Measurements from ENCODE around the gene HOPX.
"Not testable (repeated sequence)": the region's sequence is repeated elsewhere in the genome, so short reads cannot be mapped to it uniquely, and the experiment has no call there.

HOPX gene

GRCh38 chr4:56681158-56681852 lies at the start of gene HOPX:
HOPX (minus strand) TSS chr4:56681296; CDS start chr4:56657816, 23,480 bp downstream.
- DNase-seq, result peak; percentile 64 to 65

DNA sequence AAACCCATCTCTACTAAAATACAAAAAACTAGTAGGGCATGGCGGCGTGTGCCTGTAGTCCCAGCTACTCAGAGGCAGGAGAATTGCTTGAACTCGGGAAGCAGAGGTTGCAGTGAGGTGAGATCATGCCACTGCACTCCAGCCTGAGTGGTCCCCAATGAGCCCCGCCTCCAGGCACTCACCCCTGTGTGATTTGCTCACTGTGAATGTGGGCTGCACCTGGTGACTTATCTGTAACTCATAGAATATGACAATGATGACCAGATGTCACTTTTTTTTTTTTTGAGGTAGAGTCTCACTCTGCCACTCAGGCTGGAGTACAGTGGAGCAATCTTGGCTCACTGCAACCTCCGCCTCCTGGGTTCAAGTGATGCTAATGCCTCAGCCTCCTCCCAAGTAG lies 49.0 kb upstream of the HOPX start:
- DNase-seq, result no peak

DNA sequence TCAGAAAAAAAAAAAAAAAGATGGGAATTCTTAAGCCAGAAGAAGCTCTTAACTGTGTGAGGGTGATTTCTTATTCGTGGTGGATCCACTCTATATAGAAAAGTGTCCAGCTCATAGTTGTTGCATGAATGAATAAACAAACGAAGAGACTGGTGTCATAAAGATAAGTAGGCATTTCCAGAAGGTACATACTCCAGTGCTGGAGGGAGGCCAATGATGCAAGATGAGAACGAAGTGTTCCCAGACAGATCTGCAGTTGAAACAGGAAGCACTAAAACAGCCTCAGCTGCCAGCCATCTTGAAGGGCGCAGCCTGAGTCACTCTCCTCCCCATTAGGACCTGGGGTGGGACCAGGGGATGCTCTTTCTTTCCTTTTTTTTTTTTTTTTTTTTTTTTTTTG lies 47.4 kb upstream of the HOPX start:
- no peak for DNase-seq

- DNase-seq, result no peak
Observed at GRCh38 chr4:56727150-56727549, 46.1 kb upstream of the HOPX start.

- DNase-seq, result not testable (repeated sequence)
Observed at GRCh38 chr4:56726593-56726992, 45.5 kb upstream of the HOPX start.

DNA sequence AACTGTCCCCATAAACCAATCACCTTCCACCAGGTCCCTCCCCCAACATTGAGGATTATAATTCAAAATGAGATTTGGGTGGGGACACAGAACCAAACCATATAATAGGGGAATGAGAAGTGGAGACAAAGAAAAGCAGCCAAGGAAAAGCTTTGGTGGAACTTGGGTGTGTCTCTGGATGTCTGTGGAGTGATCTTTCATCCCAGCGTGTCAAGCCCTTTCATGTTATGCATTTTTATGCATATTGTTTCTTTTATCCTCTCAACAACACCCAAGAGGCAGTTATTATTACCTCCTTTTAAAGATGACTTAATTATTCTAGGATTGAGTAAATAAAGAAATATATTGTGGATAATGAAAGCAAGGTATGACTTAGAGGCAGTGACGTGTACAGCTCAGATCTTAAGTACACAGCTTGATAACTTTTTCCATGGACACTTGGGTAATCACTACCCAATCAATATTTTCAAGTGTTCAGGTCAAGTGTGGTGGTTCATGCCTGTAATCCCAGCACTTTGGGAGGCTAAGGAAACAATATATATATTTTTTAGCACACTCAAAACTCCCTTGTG lies 42.6 kb upstream of the HOPX start:
- DNase-seq, result no peak

GRCh38 chr4:56723201-56723605 lies 42.1 kb upstream of the HOPX start:
- DNase-seq, result no peak

GRCh38 chr4:56708146-56708545 lies 27.1 kb upstream of the HOPX start:
- no peak for DNase-seq

DNA sequence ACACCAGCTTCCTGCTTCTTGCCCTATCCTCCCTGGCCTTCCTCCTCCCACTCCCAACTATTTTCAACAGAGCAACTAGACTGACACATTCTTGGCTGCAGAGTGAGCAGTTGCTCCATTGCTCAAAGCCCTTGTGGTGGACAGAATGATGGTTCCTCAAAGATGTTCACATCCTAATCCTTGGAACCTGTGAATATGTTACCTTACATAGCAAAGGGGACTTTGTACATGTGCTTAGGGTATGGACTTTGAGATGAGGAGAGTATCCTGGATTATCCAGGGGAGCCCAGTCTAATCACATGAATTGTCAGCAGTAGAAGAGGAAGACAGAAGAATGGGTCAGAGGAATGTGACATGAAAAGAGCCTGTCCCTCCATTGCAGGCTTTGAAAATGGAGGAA lies 24.9 kb upstream of the HOPX start:
- DNase-seq, result no peak

DNA sequence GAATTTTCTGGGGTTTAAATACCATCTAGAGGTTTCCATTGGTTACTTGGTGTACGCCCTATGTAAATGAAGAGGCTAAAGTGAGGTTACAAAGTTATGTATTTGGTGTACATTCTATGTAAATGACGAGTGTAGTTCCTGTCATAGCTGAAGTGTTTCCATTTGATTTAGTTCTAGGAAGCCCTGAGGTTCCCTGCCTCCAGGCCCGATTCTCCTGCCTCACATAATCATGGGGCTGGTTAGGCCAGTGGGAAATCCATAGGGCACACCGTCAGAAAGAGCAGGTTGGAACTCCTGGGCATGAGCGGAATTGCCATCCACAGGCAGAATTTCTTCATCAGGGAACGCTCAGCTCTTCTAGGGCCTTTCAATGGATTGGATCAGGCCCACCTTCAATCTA lies 24.2 kb upstream of the HOPX start:
- DNase-seq, result no peak

GRCh38 chr4:56704089-56704871 lies 23.2 kb upstream of the HOPX start:
- DNase-seq, result no peak

DNA sequence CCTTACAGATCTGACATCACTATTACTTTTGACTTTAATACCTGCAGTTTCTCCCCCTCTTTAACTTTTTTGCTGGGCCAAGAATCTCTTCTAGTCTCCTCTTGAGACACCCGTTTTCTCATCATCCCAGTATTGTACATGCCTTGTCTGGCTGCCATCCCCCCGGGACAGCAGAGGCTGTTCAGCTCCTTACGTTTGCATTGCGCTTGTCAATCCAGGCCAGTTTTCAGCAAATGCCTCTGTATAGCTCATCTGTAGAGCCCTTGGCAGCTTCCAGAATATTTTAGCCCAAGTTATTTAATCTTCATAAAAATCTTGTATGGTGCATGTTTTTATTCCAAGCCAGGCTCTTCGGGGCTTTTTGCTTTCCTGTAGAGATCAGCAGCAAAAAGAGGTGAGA lies 22.3 kb upstream of the HOPX start:
- no peak for DNase-seq

DNA sequence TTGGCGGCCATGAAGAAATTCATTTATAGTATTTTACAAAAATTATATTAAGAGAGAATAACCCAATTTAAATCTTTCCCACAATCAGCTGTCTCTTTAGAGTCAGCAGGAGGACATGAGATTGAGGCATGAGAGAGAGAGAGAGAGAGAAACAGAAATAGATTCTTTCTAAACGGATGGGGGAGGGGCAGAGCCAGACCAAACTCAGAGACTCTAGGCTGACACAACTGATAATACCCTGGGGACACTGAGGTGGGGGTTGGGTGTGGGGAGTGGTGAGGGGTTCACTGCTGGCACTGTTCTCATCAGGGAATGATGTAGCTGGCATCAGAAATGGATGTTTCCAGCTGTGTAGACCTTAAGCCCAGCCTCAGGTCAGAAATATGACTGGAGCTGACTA lies 20.5 kb upstream of the HOPX start:
- DNase-seq, result no peak

DNA sequence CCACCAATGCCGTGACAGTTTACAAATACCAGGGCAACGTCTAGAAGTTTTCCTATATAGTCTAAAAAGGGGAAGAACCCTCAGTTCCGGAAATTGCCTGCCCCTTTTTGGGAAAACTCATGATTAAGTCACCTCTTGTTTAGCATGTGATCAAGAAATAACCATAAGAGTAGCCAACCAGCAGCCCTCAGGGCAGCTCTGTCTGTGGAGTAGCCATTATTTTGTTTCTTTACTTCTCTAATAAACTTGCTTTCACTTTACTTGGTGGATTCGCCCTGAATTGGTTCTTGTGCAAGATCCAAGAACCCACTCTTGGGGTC lies 20.0 kb upstream of the HOPX start:
- no peak for DNase-seq

GRCh38 chr4:56699537-56700105 lies 18.5 kb upstream of the HOPX start:
- DNase-seq, result no peak

- no peak for DNase-seq
Observed at GRCh38 chr4:56698329-56698728, 17.2 kb upstream of the HOPX start.

DNA sequence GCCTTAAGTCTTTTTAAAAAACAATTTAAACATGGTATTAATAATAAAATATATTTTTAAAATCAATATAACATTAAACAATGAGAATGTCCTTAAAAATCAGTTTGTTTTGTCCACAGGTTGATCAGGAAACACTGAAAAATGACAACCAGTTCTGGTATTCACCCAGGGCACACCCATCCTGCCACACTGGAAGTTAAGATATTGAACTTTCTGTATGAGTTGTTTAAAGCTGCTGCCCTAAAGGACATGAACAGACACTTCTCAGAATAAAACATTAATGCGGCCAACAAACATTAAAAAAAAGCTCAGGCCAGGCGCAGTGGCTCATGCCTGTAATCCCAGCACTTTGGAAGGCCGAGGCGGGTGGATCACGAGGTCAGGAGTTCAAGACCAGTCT lies 15.0 kb upstream of the HOPX start:
- no peak for DNase-seq

- DNase-seq, result not testable (repeated sequence)
Observed at GRCh38 chr4:56693476-56693875, 12.4 kb upstream of the HOPX start.

- DNase-seq, result no peak
Observed at GRCh38 chr4:56692576-56692975, 11.5 kb upstream of the HOPX start.

- no peak for DNase-seq
Observed at GRCh38 chr4:56691425-56691824, 10.3 kb upstream of the HOPX start.

GRCh38 chr4:56690393-56690792 lies 9.3 kb upstream of the HOPX start:
- DNase-seq, result no peak

DNA sequence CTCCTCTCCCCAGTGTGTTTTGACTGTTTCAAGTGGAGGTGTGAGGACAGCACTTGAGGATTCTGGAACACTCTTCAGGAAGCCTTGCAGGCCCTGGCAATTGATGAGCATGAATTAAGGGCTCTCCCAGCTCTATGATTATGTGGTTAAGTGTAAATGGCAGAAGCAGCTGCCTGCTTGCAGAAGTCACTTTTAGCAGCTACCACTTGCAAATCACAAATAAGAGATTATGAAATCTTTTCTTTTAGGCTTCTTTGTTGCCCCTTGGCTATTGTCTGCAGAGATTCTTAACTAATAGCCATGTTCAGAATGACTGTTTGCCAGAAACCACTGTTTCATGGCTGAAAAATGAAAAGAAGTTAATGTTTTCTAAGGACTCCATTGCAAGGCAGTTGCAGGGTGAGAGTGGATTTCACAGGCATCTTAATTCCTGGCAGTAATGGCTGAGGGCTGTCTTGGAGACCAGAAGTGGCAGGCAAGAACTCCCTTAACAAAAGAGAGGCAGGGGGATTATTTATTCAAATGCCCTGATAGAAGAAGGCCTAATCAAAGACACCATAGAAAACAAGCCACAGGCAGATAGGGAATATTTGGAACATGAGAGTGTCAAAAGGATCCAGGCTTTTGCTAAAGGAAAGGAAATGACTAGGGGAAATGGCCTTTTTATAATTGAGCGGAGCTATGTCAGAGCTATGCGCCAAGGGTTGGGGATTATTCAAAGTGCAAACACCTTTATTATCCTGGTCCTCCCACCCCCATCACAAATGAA lies 8.3 kb upstream of the HOPX start:
- no peak for DNase-seq

- DNase-seq, result no peak
Observed at GRCh38 chr4:56688094-56688647, 7.1 kb upstream of the HOPX start.

Measured in activated CD4-positive, alpha-beta T cell treated with anti-CD3 and anti-CD28 coated beads for 4 hours (primary cell).